H9 (cell line): ENCODE measurements around the gene PTGS1. TPM values are rescaled to one million over a fixed set of nuclear protein-coding genes. Genes with fewer than 3 reads are reported as not detected.

Source experiments
- DNase-seq: peaks from one replicate; pipeline ENCODE4 v3.0.0-alpha.2; 2017
- H2AFZ ChIP-seq: one replicate; pipeline ENCODE4 v1.6.1; 2013; ENCODE audit warnings: mild to moderate bottlenecking, low read length, control low read depth, moderate library complexity
- H2AK5ac ChIP-seq: 2 replicates; pipeline ENCODE4 v1.6.1; 2013; ENCODE audit warnings: low read length, control low read depth, mixed read lengths; ENCODE audit not compliant: insufficient read length
- H2BK120ac ChIP-seq: one replicate; pipeline ENCODE4 v1.6.1; 2013; ENCODE audit warnings: low read depth, mild to moderate bottlenecking, low read length, control low read depth, inconsistent platforms; ENCODE audit not compliant: poor library complexity, severe bottlenecking
- H2BK12ac ChIP-seq: 2 replicates; pipeline ENCODE4 v1.6.1; 2013; ENCODE audit warnings: low read length, control low read depth, mixed read lengths, low read depth; ENCODE audit not compliant: insufficient read length
- H2BK15ac ChIP-seq: 2 replicates; pipeline ENCODE4 v1.6.1; 2013; ENCODE audit warnings: low read depth, low read length, control low read depth
- H2BK20ac ChIP-seq: one replicate; pipeline ENCODE4 v1.6.1; 2013; ENCODE audit warnings: low read depth, mild to moderate bottlenecking, low read length, control low read depth, inconsistent platforms; ENCODE audit not compliant: poor library complexity, severe bottlenecking
- H2BK5ac ChIP-seq: 2 replicates; pipeline ENCODE4 v1.6.1; 2013; ENCODE audit warnings: low read length, control low read depth, mixed read lengths; ENCODE audit not compliant: insufficient read length
- H3K14ac ChIP-seq: 2 replicates; pipeline ENCODE4 v1.6.1; 2013; ENCODE audit warnings: low read length, control low read depth; ENCODE audit not compliant: insufficient read depth
- H3K18ac ChIP-seq: 2 replicates; pipeline ENCODE4 v1.6.1; 2013; ENCODE audit warnings: low read depth, mild to moderate bottlenecking, mixed read lengths, low read length, control low read depth; ENCODE audit not compliant: insufficient read length
- H3K23ac ChIP-seq: 2 replicates; pipeline ENCODE4 v1.6.1; 2013; ENCODE audit warnings: low read length, control low read depth, mixed read lengths, low read depth; ENCODE audit not compliant: insufficient read length
- H3K23me2 ChIP-seq: 2 replicates; pipeline ENCODE4 v1.6.1; 2013; ENCODE audit warnings: low read depth, mild to moderate bottlenecking, mixed read lengths, low read length, control low read depth; ENCODE audit not compliant: insufficient read length, poor library complexity, severe bottlenecking
- H3K27ac ChIP-seq: 2 replicates; pipeline ENCODE4 v1.5.1; 2013; ENCODE audit warnings: low read length, control low read depth, mixed read lengths, low read depth; ENCODE audit not compliant: insufficient read length
- H3K27me3 ChIP-seq: 2 replicates; pipeline ENCODE4 v1.6.1; 2013; ENCODE audit warnings: low read length, control low read depth, inconsistent platforms; ENCODE audit not compliant: insufficient read depth
- H3K4ac ChIP-seq: 2 replicates; pipeline ENCODE4 v1.6.1; 2013; ENCODE audit warnings: low read depth, mild to moderate bottlenecking, control low read depth, inconsistent platforms, low read length, moderate library complexity
- H3K4me1 ChIP-seq: 2 replicates; pipeline ENCODE4 v1.6.1; 2013; ENCODE audit warnings: low read length, control low read depth, inconsistent platforms; ENCODE audit not compliant: insufficient read depth
- H3K4me2 ChIP-seq: 2 replicates; pipeline ENCODE4 v1.6.1; 2013; ENCODE audit warnings: low read length, control low read depth, mixed read lengths; ENCODE audit not compliant: insufficient read length, insufficient read depth
- H3K56ac ChIP-seq: 2 replicates; pipeline ENCODE4 v1.6.1; 2013; ENCODE audit warnings: low read depth, mild to moderate bottlenecking, mixed read lengths, low read length, control low read depth; ENCODE audit not compliant: insufficient read length
- H3K79me1 ChIP-seq: 2 replicates; pipeline ENCODE4 v1.6.1; 2013; ENCODE audit warnings: low read depth, mild to moderate bottlenecking, moderate library complexity, low read length, control low read depth, inconsistent platforms; ENCODE audit not compliant: insufficient read depth, poor library complexity, severe bottlenecking
- H3K79me2 ChIP-seq: 2 replicates; pipeline ENCODE4 v1.6.1; 2013; ENCODE audit warnings: low read length, control low read depth, inconsistent platforms; ENCODE audit not compliant: insufficient read depth
- H3K9ac ChIP-seq: 2 replicates; pipeline ENCODE4 v1.6.1; 2013; ENCODE audit warnings: low read length, control low read depth, mixed read lengths; ENCODE audit not compliant: insufficient read length; ENCODE audit errors: extremely low read depth
- H3K9me3 ChIP-seq: one replicate; pipeline ENCODE4 v1.6.1; 2013; ENCODE audit warnings: low read depth, low read length, inconsistent platforms; ENCODE audit not compliant: control insufficient read depth
- H3T11ph ChIP-seq: one replicate; pipeline ENCODE4 v1.6.1; 2013; ENCODE audit warnings: mild to moderate bottlenecking, low read length, control low read depth, inconsistent platforms
- H4K20me1 ChIP-seq: one replicate; pipeline ENCODE4 v1.6.1; 2013; ENCODE audit not compliant: control insufficient read depth, insufficient read length, insufficient read depth
- H4K5ac ChIP-seq: 2 replicates; pipeline ENCODE4 v1.6.1; 2013; ENCODE audit warnings: low read depth, mild to moderate bottlenecking, mixed read lengths, low read length, control low read depth; ENCODE audit not compliant: insufficient read length
- H4K8ac ChIP-seq: replicated peaks from 2 replicates; pipeline ENCODE4 v1.6.1; 2013; ENCODE audit warnings: low read length, control low read depth, mixed read lengths, low read depth; ENCODE audit not compliant: insufficient read length
- H4K91ac ChIP-seq: 2 replicates; pipeline ENCODE4 v1.6.1; 2013; ENCODE audit warnings: low read depth, mild to moderate bottlenecking, moderate library complexity, mixed read lengths, low read length, control low read depth; ENCODE audit not compliant: insufficient read length
- H3K27ac Mint-ChIP-seq, 3 experiments: 2 replicates in 2 of 3; 3 replicates in 1 of 3; pipeline ENCODE4 v1.8.0; 2020 to 2021; ENCODE audit warnings: mixed read lengths in 3 of 3, mild to moderate bottlenecking in 1 of 3, moderate library complexity in 1 of 3
- H3K27me3 Mint-ChIP-seq: 2 replicates; pipeline ENCODE4 v1.8.0; 2021; ENCODE audit warnings: low read depth, mild to moderate bottlenecking, moderate library complexity, mixed read lengths
- H3K36me3 Mint-ChIP-seq, 3 experiments: 2 replicates in 2 of 3; 3 replicates in 1 of 3; pipeline ENCODE4 v1.8.0; 2020 to 2021; ENCODE audit warnings: low read depth in 3 of 3, mixed read lengths in 3 of 3; ENCODE audit not compliant: insufficient read depth in 1 of 3
- H3K4me1 Mint-ChIP-seq, 2 experiments: 2 replicates each; pipeline ENCODE4 v1.8.0; 2020; ENCODE audit warnings: mixed read lengths in 2 of 2
- H3K4me3 Mint-ChIP-seq, 2 experiments: 2 replicates in 1 of 2; 3 replicates in 1 of 2; pipeline ENCODE4 v1.8.0; 2020 to 2021; ENCODE audit warnings: mild to moderate bottlenecking in 2 of 2, mixed read lengths in 2 of 2, moderate library complexity in 1 of 2
- H3K9me3 Mint-ChIP-seq, 2 experiments: 2 replicates in 1 of 2; 3 replicates in 1 of 2; pipeline ENCODE4 v1.8.0; 2020; ENCODE audit warnings: mild to moderate bottlenecking in 2 of 2, mixed read lengths in 2 of 2, moderate library complexity in 1 of 2
- WGBS: extraction: QIAGEN DNeasy Blood & Tissue Kit; methylation state at CpG from one replicate; pipeline ENCODE4 v1.1.7; 2013; ENCODE audit warnings: missing lambda C conversion rate, low lambda C conversion rate, mixed read lengths; ENCODE audit not compliant: insufficient read length; ENCODE audit errors: extremely low coverage; 5-methylcytosine and 5-hydroxymethylcytosine counted together
- total RNA-seq: library from RNA; stranded (reverse); gene quantifications from 2 replicates; pipeline ENCODE4 v1.2.1, GENCODE V29; 2021
- TF ChIP-seq, protein P1 (sequence below): fragments of 200-600 bp; sonication (generic); conservative IDR thresholded peaks from 3 replicates; pipeline ENCODE4 v1.8.0; 2021; ENCODE audit warnings: antibody characterized with exemption, mild to moderate bottlenecking

Gene PTGS1
- total RNA-seq, 1 experiment from 2014 or later = 1.3 TPM

- no peaks in the 10 kb centered on the region for H3K79me1 ChIP-seq
- H4K5ac ChIP-seq = no peak overlapping the region
- H4K20me1 ChIP-seq = no peaks in the 10 kb centered on the region
- H2BK5ac ChIP-seq = no peak overlapping the region
- no peak overlapping the region for H2BK20ac ChIP-seq
- no peak overlapping the region for H3K4ac ChIP-seq
- no peaks in the 10 kb centered on the region for H3K9me3 ChIP-seq
- Mint-ChIP-seq H3K27ac (no peak overlapping the region), H3K4me1 (no peaks in the 10 kb centered on the region), H3K36me3 (no peaks in the 10 kb centered on the region; a peak in 1 of 7 replicates), H3K9me3 (peaks cover 7 to 11% of the 10 kb centered on the region in 2 experiments; a peak in 3 of 5 replicates), H3K4me3 (no peak overlapping the region), H3K27me3 (peaks cover 14% of the 10 kb centered on the region)
- H3K14ac ChIP-seq = no peak overlapping the region
- no peak overlapping the region for H3K18ac ChIP-seq
- H3K4me2 ChIP-seq = no peak overlapping the region
- H3K9ac ChIP-seq = no peak overlapping the region
- no peak overlapping the region for H2BK120ac ChIP-seq
- WGBS = no CpG with 5 or more reads among the region's 2 CpGs
- H2BK12ac ChIP-seq = no peak overlapping the region
- H2AFZ ChIP-seq = no peak overlapping the region
- no peak overlapping the region for H2BK15ac ChIP-seq
- DNase-seq = peak; percentile 61
- no peak overlapping the region for H4K8ac ChIP-seq
- H3K27ac ChIP-seq = no peak overlapping the region
- no peaks in the 10 kb centered on the region for H3K27me3 ChIP-seq
- TF ChIP-seq, protein P1, sequence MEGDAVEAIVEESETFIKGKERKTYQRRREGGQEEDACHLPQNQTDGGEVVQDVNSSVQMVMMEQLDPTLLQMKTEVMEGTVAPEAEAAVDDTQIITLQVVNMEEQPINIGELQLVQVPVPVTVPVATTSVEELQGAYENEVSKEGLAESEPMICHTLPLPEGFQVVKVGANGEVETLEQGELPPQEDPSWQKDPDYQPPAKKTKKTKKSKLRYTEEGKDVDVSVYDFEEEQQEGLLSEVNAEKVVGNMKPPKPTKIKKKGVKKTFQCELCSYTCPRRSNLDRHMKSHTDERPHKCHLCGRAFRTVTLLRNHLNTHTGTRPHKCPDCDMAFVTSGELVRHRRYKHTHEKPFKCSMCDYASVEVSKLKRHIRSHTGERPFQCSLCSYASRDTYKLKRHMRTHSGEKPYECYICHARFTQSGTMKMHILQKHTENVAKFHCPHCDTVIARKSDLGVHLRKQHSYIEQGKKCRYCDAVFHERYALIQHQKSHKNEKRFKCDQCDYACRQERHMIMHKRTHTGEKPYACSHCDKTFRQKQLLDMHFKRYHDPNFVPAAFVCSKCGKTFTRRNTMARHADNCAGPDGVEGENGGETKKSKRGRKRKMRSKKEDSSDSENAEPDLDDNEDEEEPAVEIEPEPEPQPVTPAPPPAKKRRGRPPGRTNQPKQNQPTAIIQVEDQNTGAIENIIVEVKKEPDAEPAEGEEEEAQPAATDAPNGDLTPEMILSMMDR = peak; percentile 75
- no peak overlapping the region for H3T11ph ChIP-seq
- no peak overlapping the region for H3K23ac ChIP-seq
- no peak overlapping the region for H3K56ac ChIP-seq
- H2AK5ac ChIP-seq = no peak overlapping the region
- H4K91ac ChIP-seq = no peak overlapping the region
- H3K79me2 ChIP-seq = no peaks in the 10 kb centered on the region
- H3K4me1 ChIP-seq = no peaks in the 10 kb centered on the region
- H3K23me2 ChIP-seq = no peaks in the 10 kb centered on the region
Observed at GRCh38 chr9:122356627-122357026, 14.2 kb upstream of the PTGS1 start.
